ENCODE measurements around the gene MMP3. TPM values are rescaled to one million over a fixed set of nuclear protein-coding genes. Genes with fewer than 3 reads are reported as not detected.

Gene MMP3
- total and polyA plus RNA-seq, 9 of the 15 experiments (the other 6 are each of a cell fraction or from before 2014, with no cell fraction given), result not detected

DNA sequence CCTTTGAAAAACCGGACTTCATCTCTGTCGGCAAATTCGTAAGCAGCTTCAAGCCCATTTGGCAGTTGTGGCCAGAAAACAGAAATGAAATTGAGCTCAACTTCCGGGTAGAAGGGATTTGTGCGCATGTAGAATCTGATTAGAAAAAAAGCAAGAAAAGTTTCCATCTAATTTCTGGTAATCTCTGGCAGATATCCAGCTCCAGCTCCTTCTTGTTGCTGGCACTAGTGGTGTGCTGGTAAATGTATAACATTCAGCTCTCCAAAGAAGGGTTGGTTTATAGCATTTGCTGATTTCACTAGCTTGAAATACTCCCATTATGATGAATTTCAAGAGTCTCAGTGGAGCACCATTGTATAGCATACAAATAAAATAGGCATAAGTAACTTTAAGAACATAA, 50.8 kb downstream of the MMP3 start (continued):
- TF ChIP-seq, protein P1, sequence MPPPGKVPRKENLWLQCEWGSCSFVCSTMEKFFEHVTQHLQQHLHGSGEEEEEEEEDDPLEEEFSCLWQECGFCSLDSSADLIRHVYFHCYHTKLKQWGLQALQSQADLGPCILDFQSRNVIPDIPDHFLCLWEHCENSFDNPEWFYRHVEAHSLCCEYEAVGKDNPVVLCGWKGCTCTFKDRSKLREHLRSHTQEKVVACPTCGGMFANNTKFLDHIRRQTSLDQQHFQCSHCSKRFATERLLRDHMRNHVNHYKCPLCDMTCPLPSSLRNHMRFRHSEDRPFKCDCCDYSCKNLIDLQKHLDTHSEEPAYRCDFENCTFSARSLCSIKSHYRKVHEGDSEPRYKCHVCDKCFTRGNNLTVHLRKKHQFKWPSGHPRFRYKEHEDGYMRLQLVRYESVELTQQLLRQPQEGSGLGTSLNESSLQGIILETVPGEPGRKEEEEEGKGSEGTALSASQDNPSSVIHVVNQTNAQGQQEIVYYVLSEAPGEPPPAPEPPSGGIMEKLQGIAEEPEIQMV (tag; conservative IDR thresholded peaks at IDR 0.05; ENCODE audit: low read depth), result no peak
- TF ChIP-seq ZNF121 (CRISPR knock-in tag; conservative IDR thresholded peaks at IDR 0.05) (no peak), MIER1 (IDR thresholded peaks at IDR 0.05; ENCODE audit: low read depth) (no peak), CEBPB (tag; IDR thresholded peaks at IDR 0.05) (no peak), HEY1 (CRISPR knock-in tag; IDR thresholded peaks at IDR 0.05; ENCODE audit: borderline replicate concordance) (no peak)
- TF ChIP-seq, protein P2, sequence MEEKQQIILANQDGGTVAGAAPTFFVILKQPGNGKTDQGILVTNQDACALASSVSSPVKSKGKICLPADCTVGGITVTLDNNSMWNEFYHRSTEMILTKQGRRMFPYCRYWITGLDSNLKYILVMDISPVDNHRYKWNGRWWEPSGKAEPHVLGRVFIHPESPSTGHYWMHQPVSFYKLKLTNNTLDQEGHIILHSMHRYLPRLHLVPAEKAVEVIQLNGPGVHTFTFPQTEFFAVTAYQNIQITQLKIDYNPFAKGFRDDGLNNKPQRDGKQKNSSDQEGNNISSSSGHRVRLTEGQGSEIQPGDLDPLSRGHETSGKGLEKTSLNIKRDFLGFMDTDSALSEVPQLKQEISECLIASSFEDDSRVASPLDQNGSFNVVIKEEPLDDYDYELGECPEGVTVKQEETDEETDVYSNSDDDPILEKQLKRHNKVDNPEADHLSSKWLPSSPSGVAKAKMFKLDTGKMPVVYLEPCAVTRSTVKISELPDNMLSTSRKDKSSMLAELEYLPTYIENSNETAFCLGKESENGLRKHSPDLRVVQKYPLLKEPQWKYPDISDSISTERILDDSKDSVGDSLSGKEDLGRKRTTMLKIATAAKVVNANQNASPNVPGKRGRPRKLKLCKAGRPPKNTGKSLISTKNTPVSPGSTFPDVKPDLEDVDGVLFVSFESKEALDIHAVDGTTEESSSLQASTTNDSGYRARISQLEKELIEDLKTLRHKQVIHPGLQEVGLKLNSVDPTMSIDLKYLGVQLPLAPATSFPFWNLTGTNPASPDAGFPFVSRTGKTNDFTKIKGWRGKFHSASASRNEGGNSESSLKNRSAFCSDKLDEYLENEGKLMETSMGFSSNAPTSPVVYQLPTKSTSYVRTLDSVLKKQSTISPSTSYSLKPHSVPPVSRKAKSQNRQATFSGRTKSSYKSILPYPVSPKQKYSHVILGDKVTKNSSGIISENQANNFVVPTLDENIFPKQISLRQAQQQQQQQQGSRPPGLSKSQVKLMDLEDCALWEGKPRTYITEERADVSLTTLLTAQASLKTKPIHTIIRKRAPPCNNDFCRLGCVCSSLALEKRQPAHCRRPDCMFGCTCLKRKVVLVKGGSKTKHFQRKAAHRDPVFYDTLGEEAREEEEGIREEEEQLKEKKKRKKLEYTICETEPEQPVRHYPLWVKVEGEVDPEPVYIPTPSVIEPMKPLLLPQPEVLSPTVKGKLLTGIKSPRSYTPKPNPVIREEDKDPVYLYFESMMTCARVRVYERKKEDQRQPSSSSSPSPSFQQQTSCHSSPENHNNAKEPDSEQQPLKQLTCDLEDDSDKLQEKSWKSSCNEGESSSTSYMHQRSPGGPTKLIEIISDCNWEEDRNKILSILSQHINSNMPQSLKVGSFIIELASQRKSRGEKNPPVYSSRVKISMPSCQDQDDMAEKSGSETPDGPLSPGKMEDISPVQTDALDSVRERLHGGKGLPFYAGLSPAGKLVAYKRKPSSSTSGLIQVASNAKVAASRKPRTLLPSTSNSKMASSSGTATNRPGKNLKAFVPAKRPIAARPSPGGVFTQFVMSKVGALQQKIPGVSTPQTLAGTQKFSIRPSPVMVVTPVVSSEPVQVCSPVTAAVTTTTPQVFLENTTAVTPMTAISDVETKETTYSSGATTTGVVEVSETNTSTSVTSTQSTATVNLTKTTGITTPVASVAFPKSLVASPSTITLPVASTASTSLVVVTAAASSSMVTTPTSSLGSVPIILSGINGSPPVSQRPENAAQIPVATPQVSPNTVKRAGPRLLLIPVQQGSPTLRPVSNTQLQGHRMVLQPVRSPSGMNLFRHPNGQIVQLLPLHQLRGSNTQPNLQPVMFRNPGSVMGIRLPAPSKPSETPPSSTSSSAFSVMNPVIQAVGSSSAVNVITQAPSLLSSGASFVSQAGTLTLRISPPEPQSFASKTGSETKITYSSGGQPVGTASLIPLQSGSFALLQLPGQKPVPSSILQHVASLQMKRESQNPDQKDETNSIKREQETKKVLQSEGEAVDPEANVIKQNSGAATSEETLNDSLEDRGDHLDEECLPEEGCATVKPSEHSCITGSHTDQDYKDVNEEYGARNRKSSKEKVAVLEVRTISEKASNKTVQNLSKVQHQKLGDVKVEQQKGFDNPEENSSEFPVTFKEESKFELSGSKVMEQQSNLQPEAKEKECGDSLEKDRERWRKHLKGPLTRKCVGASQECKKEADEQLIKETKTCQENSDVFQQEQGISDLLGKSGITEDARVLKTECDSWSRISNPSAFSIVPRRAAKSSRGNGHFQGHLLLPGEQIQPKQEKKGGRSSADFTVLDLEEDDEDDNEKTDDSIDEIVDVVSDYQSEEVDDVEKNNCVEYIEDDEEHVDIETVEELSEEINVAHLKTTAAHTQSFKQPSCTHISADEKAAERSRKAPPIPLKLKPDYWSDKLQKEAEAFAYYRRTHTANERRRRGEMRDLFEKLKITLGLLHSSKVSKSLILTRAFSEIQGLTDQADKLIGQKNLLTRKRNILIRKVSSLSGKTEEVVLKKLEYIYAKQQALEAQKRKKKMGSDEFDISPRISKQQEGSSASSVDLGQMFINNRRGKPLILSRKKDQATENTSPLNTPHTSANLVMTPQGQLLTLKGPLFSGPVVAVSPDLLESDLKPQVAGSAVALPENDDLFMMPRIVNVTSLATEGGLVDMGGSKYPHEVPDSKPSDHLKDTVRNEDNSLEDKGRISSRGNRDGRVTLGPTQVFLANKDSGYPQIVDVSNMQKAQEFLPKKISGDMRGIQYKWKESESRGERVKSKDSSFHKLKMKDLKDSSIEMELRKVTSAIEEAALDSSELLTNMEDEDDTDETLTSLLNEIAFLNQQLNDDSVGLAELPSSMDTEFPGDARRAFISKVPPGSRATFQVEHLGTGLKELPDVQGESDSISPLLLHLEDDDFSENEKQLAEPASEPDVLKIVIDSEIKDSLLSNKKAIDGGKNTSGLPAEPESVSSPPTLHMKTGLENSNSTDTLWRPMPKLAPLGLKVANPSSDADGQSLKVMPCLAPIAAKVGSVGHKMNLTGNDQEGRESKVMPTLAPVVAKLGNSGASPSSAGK (IDR thresholded peaks at IDR 0.05), result no peak
